GM19372 (cell line): ENCODE results near the gene USP17L18.
"Not testable (repeated sequence)": the region's sequence is repeated elsewhere in the genome, so short reads cannot be mapped to it uniquely, and the experiment has no call there.

Experiments
- ATAC-seq: cut with Tn5 transposase; IDR thresholded peaks from one replicate; pipeline ENCODE4 v1.9.1; 2021; ENCODE audit warnings: mild to moderate bottlenecking, low read depth, moderate library complexity; ENCODE audit not compliant: unreplicated experiment

Gene USP17L18, protein sequence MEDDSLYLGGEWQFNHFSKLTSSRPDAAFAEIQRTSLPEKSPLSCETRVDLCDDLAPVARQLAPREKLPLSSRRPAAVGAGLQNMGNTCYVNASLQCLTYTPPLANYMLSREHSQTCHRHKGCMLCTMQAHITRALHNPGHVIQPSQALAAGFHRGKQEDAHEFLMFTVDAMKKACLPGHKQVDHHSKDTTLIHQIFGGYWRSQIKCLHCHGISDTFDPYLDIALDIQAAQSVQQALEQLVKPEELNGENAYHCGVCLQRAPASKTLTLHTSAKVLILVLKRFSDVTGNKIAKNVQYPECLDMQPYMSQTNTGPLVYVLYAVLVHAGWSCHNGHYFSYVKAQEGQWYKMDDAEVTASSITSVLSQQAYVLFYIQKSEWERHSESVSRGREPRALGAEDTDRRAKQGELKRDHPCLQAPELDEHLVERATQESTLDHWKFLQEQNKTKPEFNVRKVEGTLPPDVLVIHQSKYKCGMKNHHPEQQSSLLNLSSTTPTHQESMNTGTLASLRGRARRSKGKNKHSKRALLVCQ

DNA sequence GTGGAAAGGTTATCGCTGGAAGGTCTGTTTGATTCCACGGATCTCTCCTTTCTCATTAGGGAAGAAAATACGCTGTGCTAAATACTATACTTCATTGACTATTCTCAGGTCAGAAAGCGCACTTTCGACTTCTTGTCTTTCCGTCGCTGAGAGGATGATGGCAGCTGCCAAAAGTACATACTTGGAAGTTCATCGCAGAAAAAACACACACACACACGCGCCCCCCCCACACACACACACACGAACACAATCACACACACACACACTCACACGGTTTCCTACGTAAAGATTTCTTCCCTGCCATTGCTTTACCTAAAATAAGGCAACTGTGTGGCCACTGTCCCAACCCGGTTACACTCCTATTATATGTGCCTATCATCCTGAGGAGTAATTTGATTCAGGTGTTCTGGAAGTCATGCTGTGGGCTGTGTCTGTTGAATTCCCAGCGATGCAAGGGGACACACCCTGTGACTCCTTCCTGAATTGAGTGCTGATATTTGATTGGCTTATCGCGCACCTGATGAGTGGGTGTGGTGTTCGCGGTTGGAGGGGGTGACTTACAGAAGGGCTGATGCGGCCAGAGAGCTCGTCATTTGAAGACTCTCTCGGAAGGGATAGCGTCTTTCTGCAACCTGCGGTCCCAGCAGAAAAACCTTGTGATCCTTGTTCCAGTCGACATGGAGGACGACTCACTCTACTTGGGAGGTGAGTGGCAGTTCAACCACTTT, at the start of gene USP17L18:
Gene USP17L18, plus strand, starts transcription at position 678 of the 728 bp plus-strand sequence. Its CDS starts 0 bp downstream, at position 678.
- not testable (repeated sequence) for ATAC-seq

GRCh38 chr4:9210357-9210756, 38.1 kb upstream of the USP17L18 start, which contains the start of gene USP17L10:
TSS of gene USP17L10 (plus strand) at chr4:9210657. CDS start at chr4:9210657, 0 bp downstream.
- ATAC-seq, result not testable (repeated sequence)

- ATAC-seq, result not testable (repeated sequence)
These were observed 33.7 kb upstream of the USP17L18 start for GRCh38 chr4:9214701-9215100.

GRCh38 chr4:9215105-9215504, 33.3 kb upstream of the USP17L18 start, which contains the start of gene USP17L11:
TSS of gene USP17L11 (plus strand) at chr4:9215405. CDS start at chr4:9215405, 0 bp downstream.
- ATAC-seq, result not testable (repeated sequence)

DNA sequence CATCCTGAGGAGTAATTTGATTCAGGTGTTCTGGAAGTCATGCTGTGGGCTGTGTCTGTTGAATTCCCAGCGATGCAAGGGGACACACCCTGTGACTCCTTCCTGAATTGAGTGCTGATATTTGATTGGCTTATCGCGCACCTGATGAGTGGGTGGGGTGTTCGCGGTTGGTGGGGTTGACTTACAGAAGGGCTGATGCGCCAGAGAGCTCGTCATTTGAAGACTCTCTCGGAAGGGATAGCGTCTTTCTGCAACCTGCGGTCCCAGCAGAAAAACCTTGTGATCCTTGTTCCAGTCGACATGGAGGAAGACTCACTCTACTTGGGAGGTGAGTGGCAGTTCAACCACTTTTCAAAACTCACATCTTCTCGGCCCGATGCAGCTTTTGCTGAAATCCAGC, 28.6 kb upstream of the USP17L18 start, which contains the start of gene USP17L12:
Gene USP17L12, plus strand, starts transcription at position 301 of the 400 bp plus-strand sequence. Its CDS starts 0 bp downstream, at position 301.
- not testable (repeated sequence) for ATAC-seq

DNA sequence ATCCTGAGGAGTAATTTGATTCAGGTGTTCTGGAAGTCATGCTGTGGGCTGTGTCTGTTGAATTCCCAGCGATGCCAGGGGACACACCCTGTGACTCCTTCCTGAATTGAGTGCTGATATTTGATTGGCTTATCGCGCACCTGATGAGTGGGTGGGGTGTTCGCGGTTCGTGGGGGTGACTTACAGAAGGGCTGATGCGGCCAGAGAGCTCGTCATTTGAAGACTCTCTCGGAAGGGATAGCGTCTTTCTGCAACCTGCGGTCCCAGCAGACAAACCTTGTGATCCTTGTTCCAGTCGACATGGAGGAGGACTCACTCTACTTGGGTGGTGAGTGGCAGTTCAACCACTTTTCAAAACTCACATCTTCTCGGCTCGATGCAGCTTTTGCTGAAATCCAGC, 23.8 kb upstream of the USP17L18 start, which contains the start of gene USP17L13:
Gene USP17L13, plus strand, starts transcription at position 301 of the 400 bp plus-strand sequence. Its CDS starts 0 bp downstream, at position 301.
- not testable (repeated sequence) for ATAC-seq

- not testable (repeated sequence) for ATAC-seq
These were observed 18.2 kb upstream of the USP17L18 start for GRCh38 chr4:9230249-9230648.

- not testable (repeated sequence) for ATAC-seq
These were observed 14.3 kb upstream of the USP17L18 start, which contains the start of gene USP17L15 for GRCh38 chr4:9234085-9234484. TSS of gene USP17L15 (plus strand) at chr4:9234385. CDS start at chr4:9234385, 0 bp downstream.

- ATAC-seq, result not testable (repeated sequence)
These were observed 10.0 kb upstream of the USP17L18 start for GRCh38 chr4:9238461-9238860.

- not testable (repeated sequence) for ATAC-seq
These were observed 4.9 kb upstream of the USP17L18 start, which contains the start of gene USP17L17 for GRCh38 chr4:9243579-9243978. TSS of gene USP17L17 (plus strand) at chr4:9243879. CDS start at chr4:9243879, 0 bp downstream.

GRCh38 chr4:9253078-9253477, 4.6 kb downstream of the USP17L18 start, which contains the start of gene USP17L19:
TSS of gene USP17L19 (plus strand) at chr4:9253378. CDS start at chr4:9253378, 0 bp downstream.
- not testable (repeated sequence) for ATAC-seq

DNA sequence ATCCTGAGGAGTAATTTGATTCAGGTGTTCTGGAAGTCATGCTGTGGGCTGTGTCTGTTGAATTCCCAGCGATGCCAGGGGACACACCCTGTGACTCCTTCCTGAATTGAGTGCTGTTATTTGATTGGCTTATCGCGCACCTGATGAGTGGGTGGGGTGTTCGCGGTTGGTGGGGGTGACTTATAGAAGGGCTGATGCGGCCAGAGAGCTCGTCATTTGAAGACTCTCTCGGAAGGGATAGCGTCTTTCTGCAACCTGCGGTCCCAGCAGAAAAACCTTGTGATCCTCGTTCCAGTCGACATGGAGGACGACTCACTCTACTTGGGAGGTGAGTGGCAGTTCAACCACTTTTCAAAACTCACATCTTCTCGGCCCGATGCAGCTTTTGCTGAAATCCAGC, 9.4 kb downstream of the USP17L18 start, which contains the start of gene USP17L20:
Gene USP17L20, plus strand, starts transcription at position 301 of the 400 bp plus-strand sequence. Its CDS starts 0 bp downstream, at position 301.
- ATAC-seq, result not testable (repeated sequence)

GRCh38 chr4:9262572-9262971, 14.1 kb downstream of the USP17L18 start, which contains the start of gene USP17L21:
TSS of gene USP17L21 (plus strand) at chr4:9262872. CDS start at chr4:9262872, 0 bp downstream.
- ATAC-seq, result not testable (repeated sequence)

- ATAC-seq, result not testable (repeated sequence)
These were observed 18.9 kb downstream of the USP17L18 start, which contains the start of gene USP17L22 for GRCh38 chr4:9267319-9267718. TSS of gene USP17L22 (plus strand) at chr4:9267619. CDS start at chr4:9267619, 0 bp downstream.

GRCh38 chr4:9271719-9272118, 23.3 kb downstream of the USP17L18 start:
- ATAC-seq, result not testable (repeated sequence)
